Endometrial microvascular endothelial cells (primary cell): ENCODE measurements around the gene C12orf56. TPM values are rescaled to one million over a fixed set of nuclear protein-coding genes. Genes with fewer than 3 reads are reported as not detected.

Experiments
- in situ Hi-C: cut with HindIII; loops from 2 replicates; pipeline ENCODE4 v1.10.0; 2017; ENCODE audit warnings: low sequenced_read_pairs, low pct_unique_long_range_greater_than_20kb; ENCODE audit errors: inconsistent ontology term
- total RNA-seq: library from RNA; depleted of rRNA; stranded (reverse); fragments of >200 nt; gene quantifications from one replicate; pipeline ENCODE4 v1.2.3, GENCODE V29; 2015; ENCODE audit errors: inconsistent ontology term

Gene C12orf56, protein sequence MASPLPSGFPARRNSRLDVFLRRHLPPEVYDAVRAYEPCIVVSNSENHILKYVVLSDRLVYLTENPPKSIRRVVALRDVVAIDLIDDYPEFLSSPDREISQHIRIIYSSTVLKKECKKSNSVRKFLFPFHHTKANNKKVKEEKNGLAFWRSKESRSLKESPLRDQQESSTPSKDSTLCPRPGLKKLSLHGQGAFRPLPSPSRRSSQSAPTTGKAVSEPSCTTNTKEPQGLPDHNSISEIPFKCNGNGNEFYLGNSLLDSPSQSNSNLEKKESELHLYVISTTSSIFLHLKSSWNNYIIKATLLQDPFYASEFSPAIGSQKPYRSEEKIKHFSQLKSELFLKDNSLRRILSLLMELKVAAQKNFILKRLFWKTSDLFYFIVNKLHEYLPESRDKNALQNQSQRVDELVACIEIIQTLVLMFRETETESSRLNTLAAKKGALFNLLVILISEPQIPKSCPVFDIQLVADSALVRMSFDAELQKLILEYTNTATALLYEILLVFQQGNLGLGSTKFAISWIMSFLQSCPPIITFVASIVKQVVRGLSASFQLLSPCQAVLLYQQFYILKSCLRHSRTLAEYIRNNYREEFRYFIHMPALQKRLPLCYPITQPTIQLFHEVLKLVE
- total RNA-seq = not detected

DNA sequence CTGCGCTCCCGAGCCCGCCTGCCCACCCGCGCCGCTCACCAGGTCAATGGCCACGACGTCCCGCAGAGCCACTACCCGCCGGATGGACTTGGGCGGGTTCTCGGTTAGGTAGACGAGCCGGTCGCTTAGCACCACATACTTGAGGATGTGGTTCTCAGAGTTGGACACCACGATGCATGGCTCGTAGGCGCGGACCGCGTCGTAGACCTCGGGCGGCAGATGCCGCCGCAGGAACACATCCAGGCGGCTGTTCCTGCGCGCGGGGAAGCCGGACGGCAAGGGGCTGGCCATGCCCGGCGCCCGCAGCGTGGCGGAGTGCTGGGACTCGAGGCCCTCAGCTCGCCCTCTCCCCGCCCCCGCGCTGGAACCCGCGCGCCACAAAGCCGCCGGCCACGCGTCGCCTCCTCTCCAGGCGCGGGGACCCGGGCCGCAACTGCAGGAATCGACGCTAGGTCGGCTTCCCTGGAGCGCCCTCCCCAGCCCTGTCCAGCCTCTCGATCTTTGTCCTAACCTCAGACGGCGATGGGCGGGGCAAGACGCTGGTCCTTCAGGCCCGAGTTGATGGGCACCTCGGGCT, at the start of gene C12orf56:
C12orf56 (minus strand) TSS at position 484 of the 577 bp plus-strand sequence; CDS start at position 291, 193 bp downstream.
- in situ Hi-C loops = no loop called here

DNA sequence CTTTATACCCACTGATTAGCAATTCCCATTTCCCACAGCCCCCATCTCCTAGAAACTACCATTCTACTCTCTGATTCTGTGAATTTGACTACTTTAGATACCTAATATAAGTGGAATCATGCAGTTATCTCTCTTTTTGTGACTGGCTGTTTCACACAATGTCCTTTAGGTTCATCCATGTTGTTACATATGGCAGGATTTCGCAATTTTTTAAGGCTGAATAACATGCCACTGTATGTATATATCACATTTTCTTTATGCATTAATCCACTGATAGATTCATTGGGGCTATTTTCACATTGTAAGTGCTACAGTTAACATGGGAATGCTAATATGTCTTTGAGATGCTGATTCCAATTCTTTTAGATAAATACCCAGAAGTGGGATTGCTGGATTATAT, 49.5 kb upstream of the C12orf56 start:
- in situ Hi-C loops = no loop called here

DNA sequence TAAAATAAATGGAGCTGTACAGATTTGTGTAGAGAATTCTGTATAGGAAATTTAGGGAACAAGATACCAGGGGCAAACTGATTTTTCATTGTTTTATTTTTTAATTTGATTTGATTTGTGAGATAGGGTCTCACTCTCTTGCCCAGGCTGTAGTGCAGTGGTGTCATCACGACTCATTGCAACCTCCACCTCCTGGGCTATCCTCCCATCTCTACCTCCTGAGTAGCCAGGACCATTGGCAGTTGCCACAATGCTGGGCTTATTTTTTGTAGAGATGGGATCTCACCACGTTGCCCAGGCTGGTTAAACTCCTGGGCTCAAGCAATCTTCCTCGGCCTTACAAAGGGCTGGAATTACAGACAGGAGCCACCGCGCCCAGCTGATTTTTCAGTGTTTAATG, 43.4 kb upstream of the C12orf56 start:
- in situ Hi-C loops = no loop called here

DNA sequence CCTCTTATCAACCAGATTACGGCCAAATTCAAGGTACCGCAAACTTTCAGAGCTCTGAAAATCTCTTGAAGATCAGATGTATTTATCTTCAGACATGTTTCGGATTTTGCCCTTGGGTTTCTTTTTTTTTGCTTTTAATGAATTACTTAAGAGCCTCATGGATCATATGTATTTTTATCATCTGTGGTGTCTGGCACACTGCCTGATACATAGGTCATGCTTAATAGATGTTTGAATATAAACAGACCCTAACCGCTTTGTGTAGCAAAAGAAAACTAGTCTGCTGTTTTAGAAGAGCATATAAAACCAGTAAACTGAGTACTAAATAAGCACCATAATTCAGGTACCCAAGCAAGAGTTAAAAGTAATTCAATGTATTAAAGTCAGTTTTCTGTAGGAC, 41.2 kb upstream of the C12orf56 start:
- in situ Hi-C loops = no loop called here

DNA sequence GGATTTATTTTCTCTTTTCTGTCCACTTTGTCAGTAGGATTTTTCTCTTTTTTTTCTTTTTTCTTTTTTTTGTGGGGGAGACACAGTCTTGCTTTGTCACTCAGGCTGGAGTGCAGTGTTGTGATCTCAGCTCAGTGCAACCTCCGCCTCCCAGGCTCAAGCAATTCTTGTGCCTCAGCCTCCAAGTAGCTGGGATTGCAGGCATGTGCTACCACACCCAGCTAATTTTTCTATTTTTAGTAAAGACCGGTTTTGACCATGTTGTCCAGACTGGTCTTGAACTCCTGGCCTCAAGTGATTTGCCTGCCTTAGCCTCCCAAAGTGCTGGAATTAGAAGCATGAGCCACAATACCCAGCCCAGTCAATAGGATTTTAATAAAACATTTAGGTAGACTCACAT, 40.3 kb upstream of the C12orf56 start:
- in situ Hi-C loops = no loop called here

DNA sequence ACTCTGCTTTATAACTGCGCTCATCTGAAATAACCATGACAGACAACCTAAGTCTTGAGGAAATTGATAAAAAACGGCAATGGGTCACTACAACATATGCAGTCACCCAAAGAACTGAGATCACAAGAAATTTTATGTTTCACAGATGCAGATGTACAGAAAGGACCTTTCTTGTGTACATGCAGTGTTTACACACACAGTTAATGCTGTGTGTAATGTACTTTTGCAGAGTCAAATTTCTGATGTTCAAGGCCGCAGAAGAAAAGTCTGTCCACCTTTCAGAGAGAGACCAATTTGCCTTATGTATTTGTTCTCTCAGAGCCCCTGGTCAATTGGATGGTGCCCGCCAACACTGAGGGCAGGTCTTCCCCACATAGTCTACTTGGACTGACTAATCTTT, 38.4 kb upstream of the C12orf56 start:
- in situ Hi-C loops = no loop called here

DNA sequence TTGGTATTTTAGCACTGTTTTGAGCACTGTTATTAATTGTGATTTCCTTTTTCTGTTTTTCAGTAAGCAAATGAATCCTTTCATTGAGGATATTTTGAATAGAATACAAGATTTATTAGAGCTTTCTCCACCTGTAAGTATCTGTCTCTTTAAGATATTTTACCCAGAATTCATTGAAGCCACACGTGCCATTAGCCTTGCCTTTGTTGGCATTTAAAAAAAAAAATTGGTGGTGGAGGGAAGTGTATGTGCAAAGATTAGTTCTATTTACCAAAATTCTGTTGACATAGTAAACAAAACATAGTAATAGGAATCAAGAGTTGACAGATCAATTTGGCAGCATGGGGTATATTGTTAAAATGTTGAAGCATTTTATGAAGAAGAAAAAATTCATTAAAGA, 37.4 kb upstream of the C12orf56 start:
- in situ Hi-C loops = no loop called here

DNA sequence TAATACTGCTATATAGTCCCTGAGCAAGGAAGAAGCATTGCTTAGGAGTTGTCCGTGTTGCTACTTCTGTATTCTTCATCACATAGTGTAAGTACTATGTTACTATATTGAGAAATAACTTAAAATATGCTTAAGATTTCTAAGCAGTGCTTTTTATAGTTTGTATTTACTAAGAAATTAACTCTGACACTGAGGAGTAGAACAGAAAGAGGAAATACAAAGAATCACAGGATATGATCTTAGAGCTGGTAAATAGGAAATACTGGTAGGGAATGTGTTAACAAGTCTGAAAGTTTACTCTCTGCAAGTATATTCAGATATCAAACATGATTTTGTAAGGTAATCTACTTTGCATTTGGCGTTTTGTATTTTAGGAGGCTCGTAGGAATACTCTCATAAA, 29.1 kb upstream of the C12orf56 start:
- in situ Hi-C loops = no loop called here

DNA sequence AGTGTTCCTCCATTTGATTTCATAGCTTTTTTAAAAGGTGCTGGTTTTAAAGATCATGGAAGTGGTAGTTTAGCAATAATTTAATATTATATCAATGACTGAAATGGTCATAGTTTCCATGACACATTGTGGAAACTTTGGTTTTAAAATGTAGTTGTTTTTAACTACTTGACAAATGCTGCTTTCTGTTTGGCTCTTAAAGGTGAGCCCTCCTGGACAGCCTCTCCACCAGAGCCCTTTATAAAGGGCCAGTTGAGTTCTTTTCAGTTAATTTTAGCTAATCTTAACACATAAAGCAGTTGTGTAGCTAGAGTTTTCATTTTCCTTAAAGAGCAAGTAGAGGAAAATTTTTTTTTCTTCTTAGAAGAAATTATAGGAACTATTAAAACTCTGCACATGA, 27.7 kb upstream of the C12orf56 start:
- in situ Hi-C loops = no loop called here

DNA sequence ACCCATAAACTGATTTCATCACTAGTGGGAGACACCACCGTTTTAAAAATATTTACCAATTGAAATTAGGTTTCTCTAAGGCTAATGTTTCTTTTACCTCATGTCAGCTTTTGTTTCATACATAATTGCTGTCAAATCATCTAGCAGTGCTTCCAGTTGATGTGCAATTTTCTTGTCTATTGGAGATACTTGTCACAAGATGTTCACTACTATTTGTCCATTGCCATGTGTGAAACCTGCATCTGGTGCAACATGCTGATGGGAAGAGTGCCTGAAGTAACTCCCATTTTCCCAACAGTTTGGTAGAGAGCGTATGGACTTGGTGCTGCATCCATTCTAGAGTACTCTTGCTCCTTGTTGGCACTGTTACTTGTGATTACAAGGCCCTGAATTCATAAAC, 23.3 kb upstream of the C12orf56 start:
- in situ Hi-C loops = no loop called here

DNA sequence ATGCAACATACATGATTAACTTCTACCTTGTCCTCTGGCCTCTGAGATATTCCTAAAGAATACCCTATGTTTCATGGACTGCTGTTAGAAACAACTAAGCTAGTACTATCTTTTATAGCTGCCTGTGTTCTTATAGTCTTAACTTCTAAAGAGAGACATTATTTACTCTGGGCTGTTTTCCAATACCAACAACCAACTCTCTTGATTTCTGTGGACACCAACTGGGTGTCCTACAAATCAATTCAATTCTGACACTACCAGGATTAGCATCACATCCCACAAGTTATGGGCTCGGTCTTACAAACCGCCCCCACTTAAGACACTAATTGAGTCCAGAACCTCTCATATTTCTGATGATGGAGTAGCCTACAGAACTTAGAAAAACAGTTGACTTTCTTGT, 21.9 kb upstream of the C12orf56 start:
- in situ Hi-C loops = no loop called here

DNA sequence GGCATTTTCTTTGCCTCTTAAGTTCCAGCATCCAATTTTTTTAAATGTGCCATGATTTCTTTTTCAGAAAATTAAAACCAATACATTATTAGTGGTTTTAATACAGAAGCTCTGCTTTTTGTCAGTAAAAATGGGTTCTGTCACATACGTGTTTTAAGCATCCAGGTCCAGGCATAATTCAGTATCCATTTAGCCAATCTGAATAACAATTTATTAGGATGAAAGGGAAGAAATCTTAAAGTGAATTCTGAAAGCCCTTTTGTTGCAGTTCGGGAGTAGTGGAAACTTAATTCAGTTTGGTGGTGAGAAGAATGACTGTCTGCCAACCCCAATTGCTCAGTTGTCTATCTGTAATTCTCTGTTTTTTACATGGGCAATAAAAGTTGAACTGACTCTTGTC, 20.9 kb upstream of the C12orf56 start:
- in situ Hi-C loops = no loop called here

DNA sequence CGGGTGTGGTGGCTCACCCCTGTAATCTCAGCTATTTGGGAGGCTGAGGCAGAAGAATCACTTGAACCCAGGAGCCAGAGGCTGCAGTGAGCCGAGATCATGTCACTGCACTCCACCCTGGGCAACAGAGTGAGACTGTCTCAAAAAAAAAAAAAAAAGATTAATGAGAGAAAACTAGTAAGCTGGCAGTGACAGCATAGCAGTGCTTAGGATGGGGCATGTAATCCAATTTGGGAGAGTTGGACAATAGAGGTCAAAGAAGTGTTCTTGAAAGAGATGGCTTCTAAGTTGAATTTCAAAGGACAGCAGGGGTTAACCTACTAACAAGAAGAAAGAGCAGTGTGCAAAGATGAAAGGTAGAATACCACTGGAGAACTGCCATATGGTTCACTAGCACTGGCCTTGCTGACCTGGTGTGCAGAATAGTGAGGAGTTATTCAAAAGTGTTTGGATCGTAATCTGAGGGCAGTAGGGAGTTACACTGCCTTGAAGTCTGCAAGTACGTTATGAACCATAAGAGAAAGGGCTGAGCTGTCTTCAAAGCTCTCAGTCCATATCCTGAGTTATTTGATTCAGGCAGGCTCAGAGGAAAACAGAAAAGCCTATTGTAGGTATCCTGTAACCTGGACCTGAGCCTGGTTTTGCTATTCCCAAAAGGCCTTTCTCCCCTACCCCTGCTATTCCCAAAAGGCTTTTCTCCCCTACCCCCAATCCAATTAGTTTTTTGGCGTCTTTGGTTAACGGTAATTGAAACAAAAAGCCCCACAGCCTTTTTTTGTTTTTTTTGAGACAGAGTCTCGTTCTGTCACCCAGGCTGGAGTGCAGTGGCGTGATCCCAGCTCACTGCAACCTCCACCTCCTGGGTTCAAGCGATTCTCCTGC, 17.0 kb upstream of the C12orf56 start:
- in situ Hi-C loops = no loop called here

DNA sequence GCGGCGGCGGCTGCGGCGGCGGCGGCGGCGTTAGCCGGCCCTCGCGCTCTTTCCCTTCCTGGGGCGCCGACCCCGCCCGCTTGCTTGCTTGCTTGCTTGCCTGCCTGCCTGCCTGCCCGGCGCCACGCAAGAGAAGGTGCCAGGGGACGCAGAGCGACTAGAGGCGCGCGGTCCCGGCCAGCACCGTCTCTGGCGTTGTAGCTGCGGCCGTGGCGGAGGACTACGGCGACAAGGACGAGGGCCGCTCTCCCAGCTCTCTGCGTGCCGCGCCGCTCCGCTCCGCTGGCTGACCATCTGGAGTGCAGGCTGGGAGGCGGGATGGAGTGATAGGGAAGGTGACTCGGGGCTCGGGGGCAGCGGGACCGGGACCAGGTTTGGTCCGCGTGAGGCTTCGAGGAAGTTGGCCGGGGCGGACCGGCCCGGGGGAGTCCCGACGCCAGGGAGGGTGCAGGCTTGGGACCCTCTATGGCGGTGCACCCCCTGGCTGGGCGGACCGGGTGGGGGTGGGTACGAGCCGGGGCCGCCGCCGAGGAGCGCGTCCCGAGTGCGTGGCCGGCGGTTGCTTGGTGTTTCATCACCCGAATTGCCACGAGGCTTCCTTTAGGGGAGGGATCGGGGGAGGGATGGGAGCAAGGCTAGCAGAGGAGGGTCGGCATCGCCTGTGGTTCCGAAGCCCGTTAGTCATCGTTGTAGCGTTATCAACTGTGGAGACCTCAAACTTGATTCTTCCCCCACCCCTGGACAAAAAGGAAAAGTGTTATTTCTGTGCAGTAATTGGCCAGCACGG, 14.1 kb upstream of the C12orf56 start:
- in situ Hi-C loops = no loop called here

DNA sequence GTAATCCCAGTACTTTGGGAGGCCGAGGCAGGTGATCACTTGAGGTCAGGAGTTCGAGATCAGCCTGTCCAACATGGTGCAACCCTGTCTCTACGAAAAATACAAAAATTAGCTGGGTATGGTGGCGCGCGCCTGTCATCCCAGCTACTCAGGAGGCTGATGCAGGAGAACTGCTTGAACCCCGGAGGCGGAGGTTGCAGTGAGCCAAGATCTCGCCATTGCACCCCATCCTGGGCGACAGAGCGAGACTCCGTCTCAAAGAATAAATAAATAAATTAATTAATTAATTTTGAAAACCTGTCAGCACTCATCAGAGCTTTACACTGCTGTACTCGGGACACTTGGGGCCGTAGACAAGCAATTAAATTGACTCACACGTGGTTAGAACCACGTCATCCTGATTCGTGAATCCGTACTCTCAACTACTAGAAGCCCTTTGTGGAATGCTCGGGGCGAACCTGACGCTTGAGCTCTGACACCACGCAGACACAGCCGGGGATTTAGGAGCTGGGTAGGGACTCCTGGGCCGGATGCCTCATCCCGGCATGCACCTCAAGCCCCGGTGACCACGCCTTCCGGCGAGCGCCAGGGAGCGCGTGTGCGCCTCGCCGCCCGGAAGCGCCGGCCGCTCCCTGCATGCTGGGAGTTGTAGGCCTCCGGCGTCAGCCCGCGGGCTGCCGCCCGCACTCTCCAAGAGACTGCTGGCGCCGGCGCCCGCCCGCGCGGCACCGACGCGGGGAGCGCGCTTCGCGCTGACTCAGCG, 13.3 kb upstream of the C12orf56 start, which contains the start of gene XPOT:
XPOT (plus strand) TSS at position 686 of the 763 bp plus-strand sequence. CDS start 5,644 bp downstream, outside the sequence.
- in situ Hi-C loops = no loop called here

DNA sequence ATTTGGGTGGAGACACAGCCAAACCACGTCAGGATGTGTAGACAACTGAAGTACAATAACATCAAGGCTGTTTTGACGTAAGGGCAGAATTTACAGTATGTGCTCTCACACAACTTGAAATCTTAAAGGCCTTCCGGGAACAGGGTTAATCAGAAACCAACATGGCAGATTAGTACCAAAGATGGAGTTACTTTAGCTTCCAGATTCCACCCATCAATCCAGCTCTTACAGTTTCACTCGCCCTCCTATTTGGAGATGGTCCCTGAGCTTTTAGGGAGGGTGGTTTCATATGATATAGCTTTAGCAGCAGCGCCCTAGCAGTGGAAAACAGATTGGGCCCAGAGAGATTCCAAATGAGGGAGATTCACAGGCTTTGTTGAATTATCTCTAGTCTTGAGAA, 11.6 kb upstream of the C12orf56 start:
- in situ Hi-C loops = no loop called here

DNA sequence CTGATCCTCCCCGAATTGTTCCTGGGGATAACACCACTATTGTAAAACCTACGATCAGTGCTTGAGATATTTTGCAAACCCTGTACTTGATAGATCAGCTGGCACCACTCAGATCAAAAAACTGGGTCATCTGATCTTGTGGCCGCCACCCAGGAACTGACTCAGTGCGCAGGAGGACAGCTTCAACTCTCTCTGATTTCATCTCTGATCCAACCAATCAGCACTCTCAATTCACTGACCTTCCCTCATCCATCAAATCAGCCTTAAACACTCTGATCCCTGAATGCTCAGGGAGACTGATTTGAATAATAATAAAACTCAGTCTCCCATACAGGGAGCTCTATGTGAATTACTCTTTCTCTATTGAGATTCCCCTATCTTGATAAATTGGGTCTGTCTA, 9.5 kb upstream of the C12orf56 start:
- in situ Hi-C loops = no loop called here

DNA sequence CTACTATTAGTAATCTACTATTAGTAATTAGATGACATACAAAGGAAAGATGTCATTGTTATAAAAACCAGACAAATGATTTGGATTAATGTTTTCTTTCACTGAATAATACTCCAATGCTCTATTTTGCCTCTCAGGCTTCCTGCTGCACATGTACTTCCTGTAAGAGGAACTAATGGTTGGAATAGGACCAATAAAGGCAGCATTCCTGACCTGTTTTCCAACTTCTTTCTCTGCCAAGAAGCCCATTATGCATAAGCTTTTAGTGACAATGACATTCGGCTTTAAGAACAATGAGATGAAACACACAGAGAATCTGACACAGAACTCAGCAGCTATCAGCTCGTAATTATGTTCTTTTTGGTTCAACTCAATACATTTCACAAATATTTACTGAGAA, 5.2 kb upstream of the C12orf56 start:
- in situ Hi-C loops = no loop called here
